Measurements from ENCODE around the gene ZNF414.

ZNF414 gene

GRCh38 chr19:8510589-8511115 is 3.3 kb downstream of the ZNF414 start:
- Histone ChIP-seq H3K36me3 (ENCODE audit: insufficient read depth, low read length) (peaks cover 13% of the 10 kb centered on the region; the same call in 1 of the 2 replicates), H3K4me2 (ENCODE audit: insufficient read depth, low read length) (no peak overlapping the region), H3K27ac (ENCODE audit: low read length) (no peak overlapping the region), H3K9ac (ENCODE audit: low read depth, low read length) (no peak overlapping the region), H3K9me3 (ENCODE audit: insufficient read depth, low read length, severe bottlenecking) (no peaks in the 10 kb centered on the region), H2AFZ (ENCODE audit: low read depth, low read length) (no peak overlapping the region), H3K79me2 (ENCODE audit: insufficient read depth, low read length) (peaks cover 12% of the 10 kb centered on the region), H3K4me3 (ENCODE audit: low read depth in 1 of 2, low read length in 2 of 2) (no peak overlapping the region), H4K20me1 (ENCODE audit: insufficient read depth, low read length) (no peaks in the 10 kb centered on the region), H3K4me1 (ENCODE audit: insufficient read depth, low read length) (peaks cover 38% of the 10 kb centered on the region), H3K27me3 (ENCODE audit: insufficient read depth, low read length, poor library complexity) (no peaks in the 10 kb centered on the region)
- ATAC-seq (ENCODE audit: insufficient read depth, low read depth) = no peak
- DNase-seq = no peak
- TF ChIP-seq CTCF (IDR thresholded peaks at IDR 0.05; ENCODE audit: borderline replicate concordance, extremely low read depth, low read length, poor library complexity, severe bottlenecking) = no peak
- no peak for TF ChIP-seq EZH2 (IDR thresholded peaks at IDR 0.05; ENCODE audit: borderline replicate concordance, low read depth, low read length, severe bottlenecking)

GRCh38 chr19:8506402-8506957 is 7.5 kb downstream of the ZNF414 start:
- Histone ChIP-seq H2AFZ (ENCODE audit: low read depth, low read length) (peak overlapping the region; percentile 71; the same call in 1 of the 2 replicates), H3K9me3 (ENCODE audit: insufficient read depth, low read length, severe bottlenecking) (no peaks in the 10 kb centered on the region), H3K4me3 (ENCODE audit: low read depth in 1 of 2, low read length in 2 of 2) (peak overlapping the region in 1 of 2 experiments; percentile 50; a peak in 2 of 4 replicates), H3K27ac (ENCODE audit: low read length) (no peak overlapping the region), H3K27me3 (ENCODE audit: insufficient read depth, low read length, poor library complexity) (no peaks in the 10 kb centered on the region), H3K4me2 (ENCODE audit: insufficient read depth, low read length) (peak overlapping the region; percentile 65), H3K36me3 (ENCODE audit: insufficient read depth, low read length) (peaks cover 5% of the 10 kb centered on the region; the same call in 1 of the 2 replicates), H4K20me1 (ENCODE audit: insufficient read depth, low read length) (no peaks in the 10 kb centered on the region), H3K9ac (ENCODE audit: low read depth, low read length) (peak overlapping the region; percentile 48; the same call in 1 of the 2 replicates), H3K79me2 (ENCODE audit: insufficient read depth, low read length) (no peaks in the 10 kb centered on the region), H3K4me1 (ENCODE audit: insufficient read depth, low read length) (peaks cover 10% of the 10 kb centered on the region)
- TF ChIP-seq EZH2 (IDR thresholded peaks at IDR 0.05; ENCODE audit: borderline replicate concordance, low read depth, low read length, severe bottlenecking) (no peak), CTCF (IDR thresholded peaks at IDR 0.05; ENCODE audit: borderline replicate concordance, extremely low read depth, low read length, poor library complexity, severe bottlenecking) (no peak)
- ATAC-seq (ENCODE audit: insufficient read depth, low read depth) (no peak), DNase-seq (no peak)

GRCh38 chr19:8505680-8506401 is 8.1 kb downstream of the ZNF414 start:
- H3K4me2 ChIP-seq (ENCODE audit: insufficient read depth, low read length) = peak overlapping the region; percentile 65
- peak overlapping the region; percentile 71 for H2AFZ ChIP-seq (ENCODE audit: low read depth, low read length)
- H3K27me3 ChIP-seq (ENCODE audit: insufficient read depth, low read length, poor library complexity) = no peaks in the 10 kb centered on the region
- H3K9me3 ChIP-seq (ENCODE audit: insufficient read depth, low read length, severe bottlenecking) = no peaks in the 10 kb centered on the region
- peak overlapping the region; percentile 48 for H3K9ac ChIP-seq (ENCODE audit: low read depth, low read length)
- H4K20me1 ChIP-seq (ENCODE audit: insufficient read depth, low read length) = no peaks in the 10 kb centered on the region
- H3K79me2 ChIP-seq (ENCODE audit: insufficient read depth, low read length) = no peaks in the 10 kb centered on the region
- H3K4me3 ChIP-seq (ENCODE audit: low read depth in 1 of 2, low read length in 2 of 2) = peak overlapping the region in 1 of 2 experiments; percentile 50; a peak in 3 of 4 replicates
- TF ChIP-seq EZH2 (IDR thresholded peaks at IDR 0.05; ENCODE audit: borderline replicate concordance, low read depth, low read length, severe bottlenecking) (no peak), CTCF (IDR thresholded peaks at IDR 0.05; ENCODE audit: borderline replicate concordance, extremely low read depth, low read length, poor library complexity, severe bottlenecking) (peak; percentile 78)
- ATAC-seq (ENCODE audit: insufficient read depth, low read depth) (peak; percentile 78), DNase-seq (peak; percentile 65)
- peaks cover 10% of the 10 kb centered on the region for H3K4me1 ChIP-seq (ENCODE audit: insufficient read depth, low read length)
- no peak overlapping the region for H3K27ac ChIP-seq (ENCODE audit: low read length)
- H3K36me3 ChIP-seq (ENCODE audit: insufficient read depth, low read length) = no peaks in the 10 kb centered on the region
